Mucosa of descending colon (tissue), 3 donors: ENCODE measurements around the gene EFHD2. TPM values are rescaled to one million over a fixed set of nuclear protein-coding genes. Genes with fewer than 3 reads are reported as not detected.

Experiments
- ATAC-seq: fragments of 200-7000 bp; cut with Tn5 transposase; one replicate; pipeline ENCODE4 v1.9.1; 2020; ENCODE audit warnings: mild to moderate bottlenecking, moderate library complexity
- DNase-seq, 3 donors: peaks; one replicate each; pipeline ENCODE4 v3.0.0-alpha.2; 2020
- H3K36me3 ChIP-seq: fragments of 200-600 bp; one replicate; pipeline ENCODE4 v1.8.0; 2021; ENCODE audit warnings: low read depth, mild to moderate bottlenecking
- H3K4me1 ChIP-seq: fragments of 200-600 bp; one replicate; pipeline ENCODE4 v1.8.0; 2021; ENCODE audit warnings: low read depth, mild to moderate bottlenecking
- H3K4me3 ChIP-seq: fragments of 200-600 bp; one replicate; pipeline ENCODE4 v1.8.0; 2021; ENCODE audit warnings: mild to moderate bottlenecking
- H3K9me3 ChIP-seq: fragments of 200-600 bp; one replicate; pipeline ENCODE4 v1.8.0; 2021; ENCODE audit warnings: mild to moderate bottlenecking
- intact Hi-C, 2 donors: fragments of 100-400 bp; cut with DNase I in 1 of 2; cut with micrococcal nuclease in 1 of 2; formaldehyde crosslinking; loops; one replicate each; pipeline versions ENCODE4 v1.11.0 to v1.11.1; 2022; cut with DNase I, micrococcal nuclease
- total RNA-seq, 3 donors: library from RNA; stranded (reverse); fragmentation: NEBNext Ultra II Directional in 2 of 3; extraction: Animal tissue kit (Norgen Biotek cat#: 25700) in 2 of 3; gene quantifications; one replicate each; pipeline versions ENCODE4 v1.2.1 to v1.2.4, GENCODE V29; 2021 to 2023
- TF ChIP-seq, protein P1 (sequence below): fragments of 200-600 bp; IDR thresholded peaks from one replicate; pipeline ENCODE4 v1.8.0; 2022; ENCODE audit warnings: antibody characterized with exemption, mild to moderate bottlenecking
- donor health status: DM: no; HTN: no; CAD: no; lungs with moderate emphysema.
- donor health status: DM: no; HTN: no; CAD: no.
- donor health status: DM: no; HTN: yes; CAD: no.

Gene EFHD2
- total RNA-seq, 3 donors from 2014 or later: 89.5 to 197 (median 154) TPM

DNA sequence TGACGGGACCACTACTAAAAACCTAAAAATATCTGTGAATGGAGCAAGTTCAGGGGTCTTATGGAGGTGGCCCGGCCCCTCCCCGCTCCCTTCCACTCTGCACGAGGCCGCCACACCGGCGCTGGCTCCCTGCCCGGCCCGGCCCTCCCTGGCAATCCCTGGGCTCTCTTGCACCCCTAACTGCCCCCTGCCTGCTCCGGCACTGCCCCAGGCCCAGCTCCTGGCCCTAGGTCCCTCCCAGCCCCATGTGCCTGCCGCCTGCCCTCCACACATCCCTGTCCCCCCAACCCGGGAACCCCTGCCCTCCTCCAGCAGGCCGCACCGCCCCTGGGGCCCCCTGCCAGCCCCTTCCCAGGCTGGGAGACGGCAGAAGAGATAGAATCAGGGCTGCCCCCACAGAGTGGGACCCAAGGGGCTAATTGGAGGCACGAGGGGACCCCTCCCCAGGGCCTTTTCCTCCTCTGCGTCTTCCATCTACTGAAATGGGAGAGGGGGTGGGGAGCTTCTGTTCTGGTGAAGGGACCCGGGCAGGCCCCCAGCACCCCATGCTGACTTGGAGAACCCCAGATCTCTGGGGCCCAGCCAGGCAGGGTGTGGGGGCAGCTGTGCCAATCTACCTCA is 19.2 kb downstream of the EFHD2 start:
- DNase-seq: no peak
- H3K36me3 ChIP-seq: no peaks in the 10 kb centered on the region
- H3K4me1 ChIP-seq: peaks cover 38% of the 10 kb centered on the region
- H3K4me3 ChIP-seq: no peak overlapping the region
- no peak for ATAC-seq
- H3K9me3 ChIP-seq: no peaks in the 10 kb centered on the region
- TF ChIP-seq, protein P1, sequence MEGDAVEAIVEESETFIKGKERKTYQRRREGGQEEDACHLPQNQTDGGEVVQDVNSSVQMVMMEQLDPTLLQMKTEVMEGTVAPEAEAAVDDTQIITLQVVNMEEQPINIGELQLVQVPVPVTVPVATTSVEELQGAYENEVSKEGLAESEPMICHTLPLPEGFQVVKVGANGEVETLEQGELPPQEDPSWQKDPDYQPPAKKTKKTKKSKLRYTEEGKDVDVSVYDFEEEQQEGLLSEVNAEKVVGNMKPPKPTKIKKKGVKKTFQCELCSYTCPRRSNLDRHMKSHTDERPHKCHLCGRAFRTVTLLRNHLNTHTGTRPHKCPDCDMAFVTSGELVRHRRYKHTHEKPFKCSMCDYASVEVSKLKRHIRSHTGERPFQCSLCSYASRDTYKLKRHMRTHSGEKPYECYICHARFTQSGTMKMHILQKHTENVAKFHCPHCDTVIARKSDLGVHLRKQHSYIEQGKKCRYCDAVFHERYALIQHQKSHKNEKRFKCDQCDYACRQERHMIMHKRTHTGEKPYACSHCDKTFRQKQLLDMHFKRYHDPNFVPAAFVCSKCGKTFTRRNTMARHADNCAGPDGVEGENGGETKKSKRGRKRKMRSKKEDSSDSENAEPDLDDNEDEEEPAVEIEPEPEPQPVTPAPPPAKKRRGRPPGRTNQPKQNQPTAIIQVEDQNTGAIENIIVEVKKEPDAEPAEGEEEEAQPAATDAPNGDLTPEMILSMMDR: no peak
- intact Hi-C loops: no loop called here

DNA sequence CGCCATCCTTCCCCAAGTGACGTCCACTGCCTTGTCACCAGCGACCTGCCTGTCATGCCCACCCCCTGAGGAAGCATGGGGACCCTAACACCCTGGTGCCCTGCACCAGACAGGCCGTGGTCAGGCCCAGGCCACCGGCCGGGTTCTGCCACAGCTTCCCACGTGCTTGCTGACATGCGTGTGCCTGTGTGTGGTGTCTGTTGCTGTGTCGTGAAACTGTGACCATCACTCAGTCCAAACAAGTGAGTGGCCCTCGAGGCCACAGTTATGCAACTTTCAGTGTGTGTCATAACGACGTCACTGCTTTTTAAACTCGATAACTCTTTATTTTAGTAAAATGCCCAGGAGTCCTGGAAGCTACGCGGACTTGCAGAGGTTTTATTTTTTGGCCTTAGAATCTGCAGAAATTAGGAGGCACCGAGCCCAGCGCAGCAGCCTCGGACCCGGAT is 20.0 kb downstream of the EFHD2 start:
- H3K4me1 ChIP-seq: peaks cover 32% of the 10 kb centered on the region
- H3K4me3 ChIP-seq: no peak overlapping the region
- intact Hi-C loops: loop anchor here (5.0 kb wide), 1 partner anchor 107 kb away; no protein-coding TSS in a partner anchor
- TF ChIP-seq, protein P1: no peak
- no peak for ATAC-seq
- no peaks in the 10 kb centered on the region for H3K9me3 ChIP-seq
- no peaks in the 10 kb centered on the region for H3K36me3 ChIP-seq
- DNase-seq: no peak

DNA sequence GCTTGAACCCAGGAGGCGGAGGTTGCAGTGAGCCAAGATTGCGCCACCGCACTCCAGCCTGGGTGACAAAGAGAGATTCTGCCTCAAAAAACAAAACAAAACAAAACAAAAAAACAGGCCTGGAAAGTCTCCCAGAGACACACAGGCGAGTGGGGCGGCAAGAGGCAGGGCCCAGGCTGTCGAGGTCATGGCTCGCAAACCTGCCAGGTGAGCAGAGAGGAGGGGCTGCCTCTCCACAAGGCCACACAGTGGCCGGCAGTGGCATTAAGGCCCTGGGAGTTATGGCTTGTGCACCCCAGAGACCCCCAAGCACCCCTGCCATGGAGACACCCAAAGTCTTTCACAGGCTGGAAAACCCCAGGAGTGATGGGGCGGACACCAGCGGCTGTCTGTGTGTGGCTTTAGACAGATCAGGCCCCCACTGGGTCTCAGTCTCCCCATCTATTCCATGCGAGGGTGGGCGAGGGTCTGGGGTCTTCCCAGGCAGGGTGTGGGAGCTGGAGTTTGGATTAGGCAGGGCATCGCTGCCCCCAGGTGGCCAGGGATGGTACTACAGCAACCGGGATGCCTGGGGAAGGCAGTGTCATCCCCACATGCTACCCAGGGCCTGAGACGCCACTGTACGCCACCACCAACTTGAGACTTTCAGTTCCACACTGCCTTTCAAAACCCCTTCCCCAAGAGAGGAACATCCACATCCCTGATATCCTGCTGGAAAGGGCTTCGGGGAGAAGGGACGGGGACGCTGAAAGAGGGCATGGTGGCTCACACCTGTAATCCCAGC is 21.3 kb downstream of the EFHD2 start:
- Histone ChIP-seq H3K4me1 (peaks cover 20% of the 10 kb centered on the region), H3K4me3 (no peak overlapping the region), H3K36me3 (no peaks in the 10 kb centered on the region), H3K9me3 (no peaks in the 10 kb centered on the region)
- peak in 2 of 3 donors; percentile 89 for DNase-seq
- ATAC-seq: peak; percentile 53
- intact Hi-C loops: loop anchor here (5.0 kb wide), 1 partner anchor 109 kb away; no protein-coding TSS in a partner anchor
- TF ChIP-seq, protein P1: peak; percentile 93

DNA sequence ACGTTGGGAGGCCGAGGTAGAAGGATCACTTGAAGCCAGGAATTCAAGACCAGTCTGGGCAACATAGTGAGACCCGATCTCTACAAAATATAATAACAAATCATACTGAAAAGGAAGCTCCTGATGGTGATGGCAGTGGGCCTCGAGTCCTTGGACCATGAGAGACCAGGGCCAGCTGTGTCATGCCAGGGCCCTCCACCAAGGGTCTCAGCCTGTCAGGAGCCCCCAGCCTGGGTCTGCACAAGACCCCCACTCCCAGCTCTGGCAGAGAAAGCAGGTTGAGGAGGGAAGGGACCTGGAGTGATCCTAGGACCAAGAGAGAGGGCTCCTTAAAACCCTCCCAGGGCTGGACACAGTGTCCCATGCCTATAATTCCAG is 21.9 kb downstream of the EFHD2 start:
- ATAC-seq (no peak), DNase-seq (no peak)
- H3K4me3 ChIP-seq: no peak overlapping the region
- no peaks in the 10 kb centered on the region for H3K9me3 ChIP-seq
- peaks cover 14% of the 10 kb centered on the region for H3K4me1 ChIP-seq
- intact Hi-C loops: loop anchor here (5.0 kb wide), 1 partner anchor 109 kb away; no protein-coding TSS in a partner anchor
- H3K36me3 ChIP-seq: no peaks in the 10 kb centered on the region
- TF ChIP-seq, protein P1: no peak

DNA sequence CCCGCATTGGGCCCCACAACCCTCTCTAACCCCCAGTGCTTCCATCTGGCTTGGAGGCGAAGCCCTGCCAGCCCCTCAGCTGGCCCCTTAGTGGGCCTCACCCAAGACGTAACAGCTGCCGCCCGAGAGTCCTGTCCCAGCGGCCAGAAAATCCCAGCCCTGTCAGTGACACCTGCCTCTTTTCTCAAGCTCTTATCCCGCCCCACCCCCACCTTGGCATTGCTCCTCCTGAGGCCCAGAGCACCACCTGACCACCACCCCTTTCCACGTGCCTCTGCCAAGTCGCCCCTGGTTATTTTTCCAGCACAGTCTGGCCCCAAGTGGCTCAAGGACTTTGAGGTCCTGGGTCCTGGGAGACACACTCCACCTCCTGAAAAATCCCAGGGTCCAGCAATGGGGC is 22.6 kb downstream of the EFHD2 start:
- Histone ChIP-seq H3K4me3 (no peak overlapping the region), H3K9me3 (no peaks in the 10 kb centered on the region), H3K36me3 (no peaks in the 10 kb centered on the region), H3K4me1 (peaks cover 6% of the 10 kb centered on the region)
- ATAC-seq (peak; percentile 41), DNase-seq (peak in 1 of 3 donors; percentile 59)
- intact Hi-C loops: loop anchor here (5.0 kb wide), 1 partner anchor 110 kb away; no protein-coding TSS in a partner anchor
- TF ChIP-seq, protein P1: no peak
